A549 (cell line): ENCODE results near the gene SPECC1L.

Experiments
- CEBPB ChIP-seq, 2 experiments: fragments of >200 bp in 1 of 2; sonication (Bioruptor Twin) in 1 of 2; formaldehyde crosslinking in 1 of 2; IDR thresholded peaks; 2 replicates each; pipeline ENCODE4 v1.6.1; 2012 to 2016
- MYC ChIP-seq: IDR thresholded peaks from 2 replicates; pipeline ENCODE4 v1.6.1; 2012; ENCODE audit warnings: mild to moderate bottlenecking, inconsistent platforms, low read length, improper control_type of control experiment, borderline replicate concordance
- RCOR1 ChIP-seq: fragments of 150-350 bp; IDR thresholded peaks from 2 replicates; pipeline ENCODE4 v1.6.1; 2014; ENCODE audit warnings: antibody characterized with exemption, low read length, low read depth
- RFX5 ChIP-seq: fragments of 450-650 bp; IDR thresholded peaks from 2 replicates; pipeline ENCODE4 v1.7.1; 2014; ENCODE audit warnings: antibody characterized with exemption, mild to moderate bottlenecking, moderate library complexity
- TP53 ChIP-seq: fragments of 250-450 bp; sonication (Bioruptor Pico); IDR thresholded peaks from 2 replicates; pipeline ENCODE4 v1.5.0; 2021; ENCODE audit warnings: mild to moderate bottlenecking, moderate library complexity
- ZSCAN20 ChIP-seq: fragments of 250-450 bp; sonication (Bioruptor Pico); IDR thresholded peaks from 2 replicates; pipeline ENCODE4 v1.8.0; 2022; ENCODE audit warnings: mild to moderate bottlenecking, moderate library complexity
- TF ChIP-seq, protein P1 (sequence below): fragments of 200-600 bp; sonication (generic); IDR thresholded peaks from 2 replicates; pipeline ENCODE4 v1.6.1; 2016; ENCODE audit warnings: antibody characterized with exemption, mild to moderate bottlenecking, moderate library complexity
- TF ChIP-seq, protein P2 (sequence below): fragments of >200 bp; sonication (Bioruptor Twin); formaldehyde crosslinking; IDR thresholded peaks from 3 replicates; pipeline ENCODE4 v1.5.1; 2016
- TF ChIP-seq, protein P3 (sequence below): IDR thresholded peaks from 2 replicates; pipeline ENCODE4 v1.6.1; 2012

DNA sequence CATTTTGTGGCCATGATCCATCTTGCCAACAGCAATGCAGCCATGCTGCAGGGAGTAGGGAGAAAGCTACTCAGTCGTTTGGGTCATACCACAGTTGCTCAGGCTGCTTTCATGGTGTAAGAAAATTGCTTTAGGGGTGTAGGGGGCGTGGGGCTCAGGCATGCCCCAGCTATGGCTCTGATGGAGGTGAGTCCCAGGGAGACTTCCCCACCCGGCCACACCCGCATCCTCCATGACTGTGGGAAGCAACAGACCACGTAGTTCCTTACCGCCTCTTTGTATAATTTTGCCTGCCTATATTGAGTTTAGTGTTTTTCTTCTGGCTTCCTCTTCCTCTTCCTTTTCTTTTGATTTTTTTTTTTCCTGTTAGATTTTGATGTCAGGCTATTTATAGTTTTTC, 58.8 kb downstream of the SPECC1L start:
- TF ChIP-seq, protein P1, sequence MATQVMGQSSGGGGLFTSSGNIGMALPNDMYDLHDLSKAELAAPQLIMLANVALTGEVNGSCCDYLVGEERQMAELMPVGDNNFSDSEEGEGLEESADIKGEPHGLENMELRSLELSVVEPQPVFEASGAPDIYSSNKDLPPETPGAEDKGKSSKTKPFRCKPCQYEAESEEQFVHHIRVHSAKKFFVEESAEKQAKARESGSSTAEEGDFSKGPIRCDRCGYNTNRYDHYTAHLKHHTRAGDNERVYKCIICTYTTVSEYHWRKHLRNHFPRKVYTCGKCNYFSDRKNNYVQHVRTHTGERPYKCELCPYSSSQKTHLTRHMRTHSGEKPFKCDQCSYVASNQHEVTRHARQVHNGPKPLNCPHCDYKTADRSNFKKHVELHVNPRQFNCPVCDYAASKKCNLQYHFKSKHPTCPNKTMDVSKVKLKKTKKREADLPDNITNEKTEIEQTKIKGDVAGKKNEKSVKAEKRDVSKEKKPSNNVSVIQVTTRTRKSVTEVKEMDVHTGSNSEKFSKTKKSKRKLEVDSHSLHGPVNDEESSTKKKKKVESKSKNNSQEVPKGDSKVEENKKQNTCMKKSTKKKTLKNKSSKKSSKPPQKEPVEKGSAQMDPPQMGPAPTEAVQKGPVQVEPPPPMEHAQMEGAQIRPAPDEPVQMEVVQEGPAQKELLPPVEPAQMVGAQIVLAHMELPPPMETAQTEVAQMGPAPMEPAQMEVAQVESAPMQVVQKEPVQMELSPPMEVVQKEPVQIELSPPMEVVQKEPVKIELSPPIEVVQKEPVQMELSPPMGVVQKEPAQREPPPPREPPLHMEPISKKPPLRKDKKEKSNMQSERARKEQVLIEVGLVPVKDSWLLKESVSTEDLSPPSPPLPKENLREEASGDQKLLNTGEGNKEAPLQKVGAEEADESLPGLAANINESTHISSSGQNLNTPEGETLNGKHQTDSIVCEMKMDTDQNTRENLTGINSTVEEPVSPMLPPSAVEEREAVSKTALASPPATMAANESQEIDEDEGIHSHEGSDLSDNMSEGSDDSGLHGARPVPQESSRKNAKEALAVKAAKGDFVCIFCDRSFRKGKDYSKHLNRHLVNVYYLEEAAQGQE, result no peak
- TF ChIP-seq, protein P2, sequence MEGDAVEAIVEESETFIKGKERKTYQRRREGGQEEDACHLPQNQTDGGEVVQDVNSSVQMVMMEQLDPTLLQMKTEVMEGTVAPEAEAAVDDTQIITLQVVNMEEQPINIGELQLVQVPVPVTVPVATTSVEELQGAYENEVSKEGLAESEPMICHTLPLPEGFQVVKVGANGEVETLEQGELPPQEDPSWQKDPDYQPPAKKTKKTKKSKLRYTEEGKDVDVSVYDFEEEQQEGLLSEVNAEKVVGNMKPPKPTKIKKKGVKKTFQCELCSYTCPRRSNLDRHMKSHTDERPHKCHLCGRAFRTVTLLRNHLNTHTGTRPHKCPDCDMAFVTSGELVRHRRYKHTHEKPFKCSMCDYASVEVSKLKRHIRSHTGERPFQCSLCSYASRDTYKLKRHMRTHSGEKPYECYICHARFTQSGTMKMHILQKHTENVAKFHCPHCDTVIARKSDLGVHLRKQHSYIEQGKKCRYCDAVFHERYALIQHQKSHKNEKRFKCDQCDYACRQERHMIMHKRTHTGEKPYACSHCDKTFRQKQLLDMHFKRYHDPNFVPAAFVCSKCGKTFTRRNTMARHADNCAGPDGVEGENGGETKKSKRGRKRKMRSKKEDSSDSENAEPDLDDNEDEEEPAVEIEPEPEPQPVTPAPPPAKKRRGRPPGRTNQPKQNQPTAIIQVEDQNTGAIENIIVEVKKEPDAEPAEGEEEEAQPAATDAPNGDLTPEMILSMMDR, result no peak
- TF ChIP-seq RCOR1, result no peak
- no peak for TF ChIP-seq CEBPB (IDR thresholded peaks at IDR 0.05)
- TF ChIP-seq, protein P3, sequence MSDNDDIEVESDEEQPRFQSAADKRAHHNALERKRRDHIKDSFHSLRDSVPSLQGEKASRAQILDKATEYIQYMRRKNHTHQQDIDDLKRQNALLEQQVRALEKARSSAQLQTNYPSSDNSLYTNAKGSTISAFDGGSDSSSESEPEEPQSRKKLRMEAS, result no peak
- TF ChIP-seq ZSCAN20, result no peak
- no peak for TF ChIP-seq MYC
- no peak for TF ChIP-seq RFX5
- no peak for TF ChIP-seq TP53
